ENCODE results near the gene ZNF516. TPM values are rescaled to one million over a fixed set of nuclear protein-coding genes. Genes with fewer than 3 reads are reported as not detected.

ZNF516 gene
- total RNA-seq, 1 donor from 2014 or later, result 19.4 TPM

- Mint-ChIP-seq H3K36me3 (ENCODE audit: low read depth) (no peaks in the 10 kb centered on the region), H3K27ac (no peak overlapping the region), H3K9me3 (peaks cover 23% of the 10 kb centered on the region), H3K4me3 (no peak overlapping the region), H3K27me3 (peaks cover 1% of the 10 kb centered on the region), H3K4me1 (no peaks in the 10 kb centered on the region)
- ChIA-PET CTCF (no interaction called here), POLR2A (no interaction called here)
- intact Hi-C loops (cut with micrococcal nuclease), result no loop called here
- no peak for ATAC-seq (ENCODE audit: low read depth)
- TF ChIP-seq, protein P1, sequence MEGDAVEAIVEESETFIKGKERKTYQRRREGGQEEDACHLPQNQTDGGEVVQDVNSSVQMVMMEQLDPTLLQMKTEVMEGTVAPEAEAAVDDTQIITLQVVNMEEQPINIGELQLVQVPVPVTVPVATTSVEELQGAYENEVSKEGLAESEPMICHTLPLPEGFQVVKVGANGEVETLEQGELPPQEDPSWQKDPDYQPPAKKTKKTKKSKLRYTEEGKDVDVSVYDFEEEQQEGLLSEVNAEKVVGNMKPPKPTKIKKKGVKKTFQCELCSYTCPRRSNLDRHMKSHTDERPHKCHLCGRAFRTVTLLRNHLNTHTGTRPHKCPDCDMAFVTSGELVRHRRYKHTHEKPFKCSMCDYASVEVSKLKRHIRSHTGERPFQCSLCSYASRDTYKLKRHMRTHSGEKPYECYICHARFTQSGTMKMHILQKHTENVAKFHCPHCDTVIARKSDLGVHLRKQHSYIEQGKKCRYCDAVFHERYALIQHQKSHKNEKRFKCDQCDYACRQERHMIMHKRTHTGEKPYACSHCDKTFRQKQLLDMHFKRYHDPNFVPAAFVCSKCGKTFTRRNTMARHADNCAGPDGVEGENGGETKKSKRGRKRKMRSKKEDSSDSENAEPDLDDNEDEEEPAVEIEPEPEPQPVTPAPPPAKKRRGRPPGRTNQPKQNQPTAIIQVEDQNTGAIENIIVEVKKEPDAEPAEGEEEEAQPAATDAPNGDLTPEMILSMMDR (IDR thresholded peaks at IDR 0.05), result no peak
- DNase-seq, result no peak
These were observed 166.9 kb downstream of the ZNF516 start for GRCh38 chr18:76328140-76328539.

- H3K36me3 Mint-ChIP-seq (ENCODE audit: low read depth), result no peaks in the 10 kb centered on the region
- CTCF ChIA-PET, result no interaction called here
- TF ChIP-seq, protein P1 (IDR thresholded peaks at IDR 0.05), result no peak
- intact Hi-C loops (cut with micrococcal nuclease), result no loop called here
- DNase-seq (no peak), ATAC-seq (ENCODE audit: low read depth) (no peak)
- no peak overlapping the region for H3K27ac Mint-ChIP-seq
- H3K9me3 Mint-ChIP-seq, result no peaks in the 10 kb centered on the region
- POLR2A ChIA-PET, result no interaction called here
- no peak overlapping the region for H3K4me3 Mint-ChIP-seq
- H3K27me3 Mint-ChIP-seq, result peaks cover 2% of the 10 kb centered on the region
- no peaks in the 10 kb centered on the region for H3K4me1 Mint-ChIP-seq
These were observed 171.2 kb downstream of the ZNF516 start for GRCh38 chr18:76323891-76324290.

DNA sequence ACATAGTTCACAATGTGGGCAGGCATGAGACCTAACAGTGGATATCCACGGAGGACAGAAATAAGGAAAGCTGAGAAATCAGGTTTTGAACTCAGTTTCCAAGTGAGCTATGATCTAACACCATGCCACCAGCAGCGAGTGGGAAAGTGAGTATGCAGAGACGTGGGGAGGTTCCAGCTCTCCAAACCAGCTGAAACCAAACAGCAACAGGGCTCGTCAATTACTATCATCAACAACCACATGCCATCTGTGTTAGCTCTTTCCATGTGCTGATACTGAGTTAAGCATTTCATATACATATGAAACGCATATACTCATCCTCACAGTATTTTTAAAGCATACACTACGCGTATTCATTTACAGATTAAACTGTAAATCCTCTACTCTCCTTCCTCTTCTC, 172.4 kb downstream of the ZNF516 start:
- Mint-ChIP-seq H3K9me3 (no peaks in the 10 kb centered on the region), H3K4me1 (no peaks in the 10 kb centered on the region), H3K27me3 (peaks cover 2% of the 10 kb centered on the region), H3K27ac (no peak overlapping the region), H3K4me3 (no peak overlapping the region), H3K36me3 (ENCODE audit: low read depth) (no peaks in the 10 kb centered on the region)
- ATAC-seq (ENCODE audit: low read depth) (no peak), DNase-seq (no peak)
- intact Hi-C loops (cut with micrococcal nuclease), result no loop called here
- CTCF ChIA-PET, result no interaction called here
- TF ChIP-seq, protein P1 (IDR thresholded peaks at IDR 0.05), result no peak
- POLR2A ChIA-PET, result no interaction called here

DNA sequence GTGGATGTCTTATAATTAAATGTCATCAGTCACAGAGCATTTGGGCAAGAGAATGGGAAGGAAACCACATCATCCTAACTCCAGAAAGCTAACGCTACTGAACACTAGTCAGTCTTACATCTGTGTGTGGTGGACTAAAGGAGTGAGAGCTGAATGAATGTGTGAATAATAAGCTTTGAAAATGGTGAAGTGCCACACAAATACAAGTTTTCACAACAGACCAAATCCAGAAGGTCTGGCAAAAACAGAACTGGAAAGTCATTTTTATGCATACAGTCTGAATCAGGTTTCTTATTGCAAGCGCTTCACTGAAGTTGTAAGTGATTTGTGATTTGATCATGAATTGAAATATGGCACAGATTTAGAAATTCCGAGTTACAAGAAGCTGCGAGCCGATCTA, 175.7 kb downstream of the ZNF516 start:
- no peak for ATAC-seq (ENCODE audit: low read depth)
- no peaks in the 10 kb centered on the region for H3K9me3 Mint-ChIP-seq
- no peak for DNase-seq
- H3K27ac Mint-ChIP-seq, result no peak overlapping the region
- H3K4me3 Mint-ChIP-seq, result no peak overlapping the region
- TF ChIP-seq, protein P1 (IDR thresholded peaks at IDR 0.05), result no peak
- H3K36me3 Mint-ChIP-seq (ENCODE audit: low read depth), result no peaks in the 10 kb centered on the region
- CTCF ChIA-PET, result no interaction called here
- intact Hi-C loops (cut with micrococcal nuclease), result no loop called here
- peaks cover 2% of the 10 kb centered on the region for H3K27me3 Mint-ChIP-seq
- H3K4me1 Mint-ChIP-seq, result no peaks in the 10 kb centered on the region
- POLR2A ChIA-PET, result no interaction called here

GRCh38 chr18:76318607-76319006, 176.4 kb downstream of the ZNF516 start:
- POLR2A ChIA-PET, result no interaction called here
- no peak overlapping the region for H3K27ac Mint-ChIP-seq
- H3K36me3 Mint-ChIP-seq (ENCODE audit: low read depth), result no peaks in the 10 kb centered on the region
- CTCF ChIA-PET, result no interaction called here
- H3K4me3 Mint-ChIP-seq, result no peak overlapping the region
- H3K4me1 Mint-ChIP-seq, result no peaks in the 10 kb centered on the region
- H3K27me3 Mint-ChIP-seq, result peaks cover 2% of the 10 kb centered on the region
- DNase-seq (no peak), ATAC-seq (ENCODE audit: low read depth) (no peak)
- TF ChIP-seq, protein P1 (IDR thresholded peaks at IDR 0.05), result no peak
- H3K9me3 Mint-ChIP-seq, result no peaks in the 10 kb centered on the region
- intact Hi-C loops (cut with micrococcal nuclease), result no loop called here

Data from activated B cell treated with CpG ODN at 0.5 μM for 24 hours (primary cell).